ENCODE results near the gene B3GNT7. TPM values are rescaled to one million over a fixed set of nuclear protein-coding genes. Genes with fewer than 3 reads are reported as not detected.

B3GNT7 gene
- total RNA-seq, 1 donor from 2014 or later = 0.90 TPM

GRCh38 chr2:231425811-231426703 is 30.5 kb downstream of the B3GNT7 start:
- H3K4me1 ChIP-seq = no peaks in the 10 kb centered on the region
- Mint-ChIP-seq H3K27ac (no peak overlapping the region), H3K9me3 (peaks cover 3% of the 10 kb centered on the region), H3K4me1 (peaks cover 2% of the 10 kb centered on the region), H3K27me3 (ENCODE audit: insufficient read depth, low read depth) (peaks cover 3% of the 10 kb centered on the region), H3K4me3 (peak overlapping the region; percentile 47), H3K36me3 (no peaks in the 10 kb centered on the region)
- no peak overlapping the region for H3K27ac ChIP-seq
- no peak for TF ChIP-seq EZH2phosphoT487 (IDR thresholded peaks at IDR 0.05)
- TF ChIP-seq EZH2 (IDR thresholded peaks at IDR 0.05) = no peak
- TF ChIP-seq CTCF (IDR thresholded peaks at IDR 0.05) = no peak
- H3F3A ChIP-seq (ENCODE audit: low read depth) = no peaks in the 10 kb centered on the region
- no peaks in the 10 kb centered on the region for H3K27me3 ChIP-seq
- H3K36me3 ChIP-seq = no peaks in the 10 kb centered on the region
- no peaks in the 10 kb centered on the region for H3K79me2 ChIP-seq (ENCODE audit: low read depth)
- H3K4me3 ChIP-seq = no peak overlapping the region
- no peak overlapping the region for H3K9ac ChIP-seq
- H3K4me2 ChIP-seq = no peak overlapping the region
- H3K9me3 ChIP-seq (ENCODE audit: low read depth) = no peaks in the 10 kb centered on the region
- H2AFZ ChIP-seq (replicated peaks) = peak overlapping the region; percentile 19
- no peaks in the 10 kb centered on the region for H4K20me1 ChIP-seq (ENCODE audit: low read depth)
- no peak for DNase-seq (ENCODE audit: low spot score)

- no peaks in the 10 kb centered on the region for H4K20me1 ChIP-seq (ENCODE audit: low read depth)
- no peak overlapping the region for H3K27ac ChIP-seq
- H3K9me3 Mint-ChIP-seq = peaks cover 3% of the 10 kb centered on the region
- no peaks in the 10 kb centered on the region for H3K79me2 ChIP-seq (ENCODE audit: low read depth)
- no peaks in the 10 kb centered on the region for H3K27me3 ChIP-seq
- H3K4me3 ChIP-seq = no peak overlapping the region
- H3K4me2 ChIP-seq = no peak overlapping the region
- no peak for TF ChIP-seq EZH2 (IDR thresholded peaks at IDR 0.05)
- TF ChIP-seq CTCF (IDR thresholded peaks at IDR 0.05) = no peak
- no peak for TF ChIP-seq EZH2phosphoT487 (IDR thresholded peaks at IDR 0.05)
- no peaks in the 10 kb centered on the region for H3K36me3 ChIP-seq
- H3F3A ChIP-seq (ENCODE audit: low read depth) = no peaks in the 10 kb centered on the region
- DNase-seq (ENCODE audit: low spot score) = no peak
- H3K27me3 Mint-ChIP-seq (ENCODE audit: insufficient read depth, low read depth) = peaks cover 3% of the 10 kb centered on the region
- H3K9me3 ChIP-seq (ENCODE audit: low read depth) = no peaks in the 10 kb centered on the region
- peaks cover 2% of the 10 kb centered on the region for H3K4me1 Mint-ChIP-seq
- no peaks in the 10 kb centered on the region for H3K36me3 Mint-ChIP-seq
- no peak overlapping the region for H2AFZ ChIP-seq (replicated peaks)
- H3K9ac ChIP-seq = no peak overlapping the region
- H3K4me3 Mint-ChIP-seq = no peak overlapping the region
- no peaks in the 10 kb centered on the region for H3K4me1 ChIP-seq
- H3K27ac Mint-ChIP-seq = peak overlapping the region; percentile 20
Observed at GRCh38 chr2:231427116-231427515, 31.6 kb downstream of the B3GNT7 start.

- DNase-seq (ENCODE audit: low spot score) = no peak
- Histone ChIP-seq H3K9ac (no peak overlapping the region), H3K79me2 (ENCODE audit: low read depth) (no peaks in the 10 kb centered on the region), H3K36me3 (no peaks in the 10 kb centered on the region), H3K4me3 (no peak overlapping the region), H3K27me3 (no peaks in the 10 kb centered on the region), H4K20me1 (ENCODE audit: low read depth) (no peaks in the 10 kb centered on the region), H2AFZ (replicated peaks) (no peak overlapping the region), H3K9me3 (ENCODE audit: low read depth) (no peaks in the 10 kb centered on the region), H3F3A (ENCODE audit: low read depth) (no peaks in the 10 kb centered on the region), H3K4me1 (no peaks in the 10 kb centered on the region), H3K4me2 (no peak overlapping the region), H3K27ac (no peak overlapping the region)
- no peak for TF ChIP-seq EZH2 (IDR thresholded peaks at IDR 0.05)
- TF ChIP-seq CTCF (IDR thresholded peaks at IDR 0.05) = no peak
- no peak for TF ChIP-seq EZH2phosphoT487 (IDR thresholded peaks at IDR 0.05)
- H3K4me3 Mint-ChIP-seq = no peak overlapping the region
- peaks cover 3% of the 10 kb centered on the region for H3K9me3 Mint-ChIP-seq
- peaks cover 3% of the 10 kb centered on the region for H3K27me3 Mint-ChIP-seq (ENCODE audit: insufficient read depth, low read depth)
- H3K4me1 Mint-ChIP-seq = peaks cover 2% of the 10 kb centered on the region
- H3K27ac Mint-ChIP-seq = no peak overlapping the region
- no peaks in the 10 kb centered on the region for H3K36me3 Mint-ChIP-seq
Observed at GRCh38 chr2:231429152-231429551, 33.6 kb downstream of the B3GNT7 start.

All from neural progenitor cell (in vitro differentiated cells).